GM12878 (cell line): ENCODE measurements around the gene NUCB1. TPM values are rescaled to one million over a fixed set of nuclear protein-coding genes. Genes with fewer than 3 reads are reported as not detected.
A peak's percentile ranks its signal among the peaks of the same experiment; 100 is the strongest.

ENCODE experiments used
- ATF2 ChIP-seq: IDR thresholded peaks from 2 replicates; pipeline ENCODE4 v1.6.1; 2012; ENCODE audit warnings: low read length, inconsistent platforms
- BACH1 ChIP-seq: fragments of 450-650 bp; IDR thresholded peaks from 2 replicates; pipeline ENCODE4 v1.6.1; 2017; ENCODE audit warnings: mild to moderate bottlenecking, borderline replicate concordance
- CBFB ChIP-seq: IDR thresholded peaks from 2 replicates; pipeline ENCODE4 v1.6.1; 2016; ENCODE audit warnings: antibody characterized with exemption, low read depth
- E4F1 ChIP-seq: fragments of 450-650 bp; IDR thresholded peaks from 2 replicates; pipeline ENCODE4 v1.6.1; 2018; ENCODE audit warnings: borderline replicate concordance, mild to moderate bottlenecking; ENCODE audit not compliant: partially characterized antibody
- HCFC1 ChIP-seq: fragments of 150-350 bp; IDR thresholded peaks from 2 replicates; pipeline ENCODE4 v1.6.1; 2014; ENCODE audit warnings: low read length
- MYB ChIP-seq: fragments of 150-350 bp; IDR thresholded peaks from 2 replicates; pipeline ENCODE4 v1.6.1; 2014; ENCODE audit warnings: mild to moderate bottlenecking, low read depth, low read length, borderline replicate concordance
- PBX3 ChIP-seq: IDR thresholded peaks from 2 replicates; pipeline ENCODE4 v1.6.1; 2011; ENCODE audit warnings: mild to moderate bottlenecking, low read depth, low read length, moderate library complexity; ENCODE audit not compliant: insufficient replicate concordance
- RAD51 ChIP-seq: fragments of 450-650 bp; IDR thresholded peaks from 2 replicates; pipeline ENCODE4 v1.6.1; 2016; ENCODE audit warnings: moderate library complexity, mild to moderate bottlenecking, inconsistent platforms
- SP1 ChIP-seq: IDR thresholded peaks from one replicate; pipeline ENCODE4 v1.6.1; 2011; ENCODE audit warnings: low read depth, low read length
- USF2 ChIP-seq: IDR thresholded peaks from 2 replicates; pipeline ENCODE4 v1.6.1; 2011; ENCODE audit warnings: low read depth, low read length, improper control_type of control experiment, borderline replicate concordance
- YBX1 ChIP-seq: fragments of 450-650 bp; IDR thresholded peaks from 2 replicates; pipeline ENCODE4 v1.6.1; 2016; ENCODE audit warnings: antibody characterized with exemption
- ZBED1 ChIP-seq: IDR thresholded peaks from 2 replicates; pipeline ENCODE4 v1.6.1; 2016; ENCODE audit warnings: borderline replicate concordance
- ZBTB40 ChIP-seq: fragments of 450-650 bp; IDR thresholded peaks from 2 replicates; pipeline ENCODE4 v1.6.1; 2016; ENCODE audit warnings: mild to moderate bottlenecking, moderate library complexity, borderline replicate concordance
- polyA plus RNA-seq, 11 experiments: library from polyadenylated mRNA; depleted of rRNA in 4 of 11; unstranded in 6 of 11; stranded (reverse) in 5 of 11; fragments of >200 nt; fragmentation: Nextera tagmentation in 4 of 11; fragmentation: Illumina TruSeq in 1 of 11; extraction: Ambion mirVana in 4 of 11; extraction: Trizol in 1 of 11; gene quantifications; 1 replicate in 1 of 11; 2 replicates in 10 of 11; pipeline versions ENCODE4 v1.2.1 to v1.2.3, GENCODE V29; 2011 to 2016; ENCODE audit warnings: inconsistent platforms in 2 of 11, missing spikeins in 2 of 11, low read depth in 1 of 11
- total RNA-seq, 4 experiments: library from RNA; depleted of rRNA in 3 of 4; stranded (reverse); fragments of >200 nt in 3 of 4; fragmentation: Illumina TruSeq in 1 of 4; extraction: Trizol in 1 of 4; gene quantifications; 2 replicates each; pipeline versions ENCODE4 v1.2.1 to v1.2.3, GENCODE V29; 2013 to 2021
- TF ChIP-seq, protein P1 (sequence below): fragments of 150-350 bp; IDR thresholded peaks from 2 replicates; pipeline ENCODE4 v1.6.1; 2014; ENCODE audit warnings: mild to moderate bottlenecking, low read depth, low read length
- TF ChIP-seq, protein P2 (sequence below): fragments of 450-650 bp; conservative IDR thresholded peaks from 2 replicates; pipeline ENCODE4 v1.6.1; 2017; ENCODE audit warnings: mild to moderate bottlenecking, moderate library complexity

Gene NUCB1
- total and polyA plus RNA-seq, 10 of the 15 experiments (the other 5 are each of a cell fraction or from before 2014, with no cell fraction given): 1.8 to 112 (median 44.5) TPM

DNA sequence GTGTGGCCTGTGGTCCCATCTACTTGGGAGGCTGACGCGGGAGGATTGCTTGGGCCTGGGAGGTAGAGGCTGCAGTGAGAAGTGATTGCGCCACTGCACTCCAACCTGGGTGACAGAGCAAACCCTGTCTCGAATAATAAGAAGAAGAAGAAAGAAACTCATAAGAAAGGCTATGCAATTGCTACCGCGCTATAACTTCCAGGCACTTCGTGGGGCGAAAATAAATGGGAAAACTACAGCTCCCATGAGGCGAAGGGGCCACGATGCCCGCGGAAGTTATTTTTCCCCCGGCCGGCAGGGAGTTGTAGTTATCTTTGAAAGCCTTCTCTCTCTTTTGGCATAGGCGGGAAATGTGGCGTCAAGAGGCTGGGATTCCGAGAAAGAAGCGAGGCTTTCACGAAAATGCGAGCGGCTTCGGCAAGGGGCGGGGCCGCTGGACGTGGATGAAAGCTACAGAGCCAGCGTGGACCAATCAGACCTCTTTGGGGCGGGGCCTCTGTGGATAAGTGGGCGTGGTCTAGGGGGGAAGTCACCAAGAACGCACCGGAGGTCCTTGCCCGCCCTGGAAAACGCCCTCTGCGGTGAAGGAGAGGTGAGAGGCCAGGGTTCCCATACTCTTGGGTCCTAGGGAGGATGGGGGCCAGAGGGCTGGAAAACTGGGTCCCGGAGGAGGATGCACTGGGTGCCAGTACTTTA lies at the start of gene NUCB1 (continued):
- TF ChIP-seq ZBTB40 (peak; percentile 85; the same call in 1 of the 2 replicates), ATF2 (no peak), MYB (no peak), USF2 (no peak), PBX3 (no peak), ZBED1 (no peak), RAD51 (no peak), E4F1 (no peak), CBFB (peak; percentile 41; the same call in 1 of the 2 replicates), HCFC1 (peak; percentile 77), BACH1 (no peak), SP1 (peak; percentile 83), YBX1 (no peak)
- TF ChIP-seq, protein P1, sequence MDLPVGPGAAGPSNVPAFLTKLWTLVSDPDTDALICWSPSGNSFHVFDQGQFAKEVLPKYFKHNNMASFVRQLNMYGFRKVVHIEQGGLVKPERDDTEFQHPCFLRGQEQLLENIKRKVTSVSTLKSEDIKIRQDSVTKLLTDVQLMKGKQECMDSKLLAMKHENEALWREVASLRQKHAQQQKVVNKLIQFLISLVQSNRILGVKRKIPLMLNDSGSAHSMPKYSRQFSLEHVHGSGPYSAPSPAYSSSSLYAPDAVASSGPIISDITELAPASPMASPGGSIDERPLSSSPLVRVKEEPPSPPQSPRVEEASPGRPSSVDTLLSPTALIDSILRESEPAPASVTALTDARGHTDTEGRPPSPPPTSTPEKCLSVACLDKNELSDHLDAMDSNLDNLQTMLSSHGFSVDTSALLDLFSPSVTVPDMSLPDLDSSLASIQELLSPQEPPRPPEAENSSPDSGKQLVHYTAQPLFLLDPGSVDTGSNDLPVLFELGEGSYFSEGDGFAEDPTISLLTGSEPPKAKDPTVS: peak; percentile 95
- TF ChIP-seq, protein P2, sequence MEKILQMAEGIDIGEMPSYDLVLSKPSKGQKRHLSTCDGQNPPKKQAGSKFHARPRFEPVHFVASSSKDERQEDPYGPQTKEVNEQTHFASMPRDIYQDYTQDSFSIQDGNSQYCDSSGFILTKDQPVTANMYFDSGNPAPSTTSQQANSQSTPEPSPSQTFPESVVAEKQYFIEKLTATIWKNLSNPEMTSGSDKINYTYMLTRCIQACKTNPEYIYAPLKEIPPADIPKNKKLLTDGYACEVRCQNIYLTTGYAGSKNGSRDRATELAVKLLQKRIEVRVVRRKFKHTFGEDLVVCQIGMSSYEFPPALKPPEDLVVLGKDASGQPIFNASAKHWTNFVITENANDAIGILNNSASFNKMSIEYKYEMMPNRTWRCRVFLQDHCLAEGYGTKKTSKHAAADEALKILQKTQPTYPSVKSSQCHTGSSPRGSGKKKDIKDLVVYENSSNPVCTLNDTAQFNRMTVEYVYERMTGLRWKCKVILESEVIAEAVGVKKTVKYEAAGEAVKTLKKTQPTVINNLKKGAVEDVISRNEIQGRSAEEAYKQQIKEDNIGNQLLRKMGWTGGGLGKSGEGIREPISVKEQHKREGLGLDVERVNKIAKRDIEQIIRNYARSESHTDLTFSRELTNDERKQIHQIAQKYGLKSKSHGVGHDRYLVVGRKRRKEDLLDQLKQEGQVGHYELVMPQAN: no peak
